ENCODE data around the gene RELL2.

Gene RELL2

GRCh38 chr5:141598391-141599345, 38.1 kb upstream of the RELL2 start:
- CTCF ChIA-PET: interaction anchor here (0.9 to 15.2 kb wide), 17 partner anchors 9 to 371 kb away, joined by 3 to 288 read pairs (median 4); partner anchors contain the start of genes DIAPH1, HDAC3, PCDHGA11 and RELL2
- TF ChIP-seq, protein P1, sequence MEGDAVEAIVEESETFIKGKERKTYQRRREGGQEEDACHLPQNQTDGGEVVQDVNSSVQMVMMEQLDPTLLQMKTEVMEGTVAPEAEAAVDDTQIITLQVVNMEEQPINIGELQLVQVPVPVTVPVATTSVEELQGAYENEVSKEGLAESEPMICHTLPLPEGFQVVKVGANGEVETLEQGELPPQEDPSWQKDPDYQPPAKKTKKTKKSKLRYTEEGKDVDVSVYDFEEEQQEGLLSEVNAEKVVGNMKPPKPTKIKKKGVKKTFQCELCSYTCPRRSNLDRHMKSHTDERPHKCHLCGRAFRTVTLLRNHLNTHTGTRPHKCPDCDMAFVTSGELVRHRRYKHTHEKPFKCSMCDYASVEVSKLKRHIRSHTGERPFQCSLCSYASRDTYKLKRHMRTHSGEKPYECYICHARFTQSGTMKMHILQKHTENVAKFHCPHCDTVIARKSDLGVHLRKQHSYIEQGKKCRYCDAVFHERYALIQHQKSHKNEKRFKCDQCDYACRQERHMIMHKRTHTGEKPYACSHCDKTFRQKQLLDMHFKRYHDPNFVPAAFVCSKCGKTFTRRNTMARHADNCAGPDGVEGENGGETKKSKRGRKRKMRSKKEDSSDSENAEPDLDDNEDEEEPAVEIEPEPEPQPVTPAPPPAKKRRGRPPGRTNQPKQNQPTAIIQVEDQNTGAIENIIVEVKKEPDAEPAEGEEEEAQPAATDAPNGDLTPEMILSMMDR (IDR thresholded peaks at IDR 0.05; ENCODE audit: control extremely low read depth, extremely low read depth, low read depth, missing control alignments): no peak
- no peak for DNase-seq (ENCODE audit: extremely low spot score)
- POLR2A ChIA-PET: no interaction called here

DNA sequence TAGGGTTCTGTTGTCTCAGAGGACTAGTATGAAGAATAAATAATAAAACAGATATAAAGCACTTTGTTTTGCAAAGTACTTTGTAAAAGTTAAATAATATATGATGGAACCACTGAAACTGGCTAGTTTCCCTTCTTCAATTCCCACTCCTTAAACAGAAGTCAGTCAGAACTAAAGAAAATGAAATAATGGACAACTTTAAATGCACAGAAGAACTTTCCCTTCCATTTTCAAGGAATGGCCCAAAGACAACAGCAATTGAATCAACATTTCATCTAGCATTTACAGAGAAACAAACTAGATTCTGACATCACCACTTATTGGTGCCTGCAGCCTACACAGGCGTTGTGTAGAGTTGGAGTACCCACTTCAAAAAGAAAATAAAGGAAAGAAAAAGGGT, 34.2 kb upstream of the RELL2 start:
- CTCF ChIA-PET: interaction anchor here (0.7 to 15.4 kb wide), 8 partner anchors 11 to 89 kb away, joined by 3 to 288 read pairs (median 3); partner anchors contain the start of gene DIAPH1
- POLR2A ChIA-PET: interaction anchor here (0.6 kb wide), 1 partner anchor 21 kb away, joined by 8 read pairs; no protein-coding TSS in a partner anchor
- no peak for DNase-seq (ENCODE audit: extremely low spot score)
- TF ChIP-seq, protein P1 (IDR thresholded peaks at IDR 0.05; ENCODE audit: control extremely low read depth, extremely low read depth, low read depth, missing control alignments): no peak

GRCh38 chr5:141603923-141604717, 32.7 kb upstream of the RELL2 start:
- ChIA-PET CTCF (interaction anchor here (1.0 to 15.4 kb wide), 6 partner anchors 11 to 88 kb away, joined by 3 to 288 read pairs (median 6); partner anchors contain the start of gene DIAPH1), POLR2A (interaction anchor here (0.9 kb wide), 1 partner anchor 15 kb away, joined by 3 read pairs; the partner anchor contains the start of gene DIAPH1)
- DNase-seq (ENCODE audit: extremely low spot score): no peak
- TF ChIP-seq, protein P1 (IDR thresholded peaks at IDR 0.05; ENCODE audit: control extremely low read depth, extremely low read depth, low read depth, missing control alignments): no peak

GRCh38 chr5:141605523-141606277, 31.1 kb upstream of the RELL2 start:
- POLR2A ChIA-PET: no interaction called here
- CTCF ChIA-PET: interaction anchor here (0.8 to 15.4 kb wide), 4 partner anchors 10 to 86 kb away, joined by 4 to 288 read pairs (median 90); partner anchors contain the start of genes DIAPH1, HDAC3 and RELL2
- DNase-seq (ENCODE audit: extremely low spot score): peak; percentile 59
- TF ChIP-seq, protein P1 (IDR thresholded peaks at IDR 0.05; ENCODE audit: control extremely low read depth, extremely low read depth, low read depth, missing control alignments): no peak

GRCh38 chr5:141608046-141608445, 28.8 kb upstream of the RELL2 start:
- TF ChIP-seq, protein P1 (IDR thresholded peaks at IDR 0.05; ENCODE audit: control extremely low read depth, extremely low read depth, low read depth, missing control alignments): no peak
- ChIA-PET POLR2A (no interaction called here), CTCF (interaction anchor here (1.0 to 15.4 kb wide), 7 partner anchors 7 to 41 kb away, joined by 3 to 288 read pairs (median 6); partner anchors contain the start of gene DIAPH1)
- no peak for DNase-seq (ENCODE audit: extremely low spot score)
